IPS-20b (cell line): ENCODE measurements around the gene ZNRF2.

Source experiments
- H3K27ac ChIP-seq: one replicate; pipeline ENCODE4 v1.5.1; 2013; ENCODE audit warnings: low read length
- H3K27me3 ChIP-seq: 2 replicates; pipeline ENCODE4 v1.6.1; 2013; ENCODE audit warnings: mild to moderate bottlenecking, low read length, inconsistent platforms; ENCODE audit not compliant: insufficient read depth
- H3K36me3 ChIP-seq: 2 replicates; pipeline ENCODE4 v1.6.1; 2013; ENCODE audit warnings: low read depth, mild to moderate bottlenecking, inconsistent platforms, low read length, moderate library complexity; ENCODE audit not compliant: insufficient read depth
- H3K4me1 ChIP-seq: 2 replicates; pipeline ENCODE4 v1.6.1; 2013; ENCODE audit warnings: mild to moderate bottlenecking, control low read depth, inconsistent platforms, low read length, moderate library complexity; ENCODE audit not compliant: insufficient read depth
- H3K4me3 ChIP-seq: 2 replicates; pipeline ENCODE4 v1.5.1; 2013; ENCODE audit warnings: mild to moderate bottlenecking, low read length, inconsistent platforms
- H3K9ac ChIP-seq: 2 replicates; pipeline ENCODE4 v1.6.1; 2013; ENCODE audit warnings: low read depth, mild to moderate bottlenecking, inconsistent platforms, low read length, moderate library complexity
- H3K9me3 ChIP-seq: 2 replicates; pipeline ENCODE4 v1.6.1; 2013; ENCODE audit warnings: mild to moderate bottlenecking, low read depth, low read length, inconsistent platforms; ENCODE audit not compliant: insufficient read depth

The ZNRF2 gene

GRCh38 chr7:30312178-30312577, 27.8 kb downstream of the ZNRF2 start:
- H3K4me3 ChIP-seq: no peak overlapping the region
- no peaks in the 10 kb centered on the region for H3K36me3 ChIP-seq
- H3K4me1 ChIP-seq: peaks cover 19% of the 10 kb centered on the region; the same call in 1 of the 2 replicates
- no peak overlapping the region for H3K27ac ChIP-seq
- 0 out of 2 replicates have a peak overlapping the region, but pooled peaks have one; percentile 8 for H3K9ac ChIP-seq
- no peaks in the 10 kb centered on the region for H3K9me3 ChIP-seq
- no peaks in the 10 kb centered on the region for H3K27me3 ChIP-seq

GRCh38 chr7:30313348-30313747, 29.0 kb downstream of the ZNRF2 start:
- Histone ChIP-seq H3K27ac (no peak overlapping the region), H3K36me3 (no peaks in the 10 kb centered on the region), H3K9me3 (no peaks in the 10 kb centered on the region), H3K4me1 (peaks cover 18% of the 10 kb centered on the region; the same call in 1 of the 2 replicates), H3K27me3 (no peaks in the 10 kb centered on the region), H3K9ac (no peak overlapping the region), H3K4me3 (no peak overlapping the region)

GRCh38 chr7:30313793-30314192, 29.4 kb downstream of the ZNRF2 start:
- H3K27ac ChIP-seq: no peak overlapping the region
- no peak overlapping the region for H3K4me3 ChIP-seq

GRCh38 chr7:30315589-30315988, 31.2 kb downstream of the ZNRF2 start:
- Histone ChIP-seq H3K27me3 (no peaks in the 10 kb centered on the region), H3K4me1 (peaks cover 24% of the 10 kb centered on the region; the same call in 1 of the 2 replicates), H3K36me3 (no peaks in the 10 kb centered on the region), H3K4me3 (no peak overlapping the region), H3K9ac (no peak overlapping the region), H3K9me3 (no peaks in the 10 kb centered on the region), H3K27ac (no peak overlapping the region)

More at GRCh38 chr7:30313793-30314192, 29.4 kb downstream of the ZNRF2 start:
- Histone ChIP-seq H3K4me1 (peaks cover 16% of the 10 kb centered on the region; the same call in 1 of the 2 replicates), H3K9me3 (no peaks in the 10 kb centered on the region), H3K27me3 (no peaks in the 10 kb centered on the region), H3K36me3 (no peaks in the 10 kb centered on the region), H3K9ac (no peak overlapping the region)

- H3K9ac ChIP-seq: peak overlapping the region; percentile 26; the same call in 1 of the 2 replicates
- H3K9me3 ChIP-seq: no peaks in the 10 kb centered on the region
- H3K27ac ChIP-seq: peak overlapping the region; percentile 1
- peaks cover 40% of the 10 kb centered on the region for H3K4me1 ChIP-seq
- no peaks in the 10 kb centered on the region for H3K36me3 ChIP-seq
- no peaks in the 10 kb centered on the region for H3K27me3 ChIP-seq
- peak overlapping the region; percentile 35; the same call in 1 of the 2 replicates for H3K4me3 ChIP-seq
Measured at GRCh38 chr7:30320392-30320791, 36.0 kb downstream of the ZNRF2 start.

DNA sequence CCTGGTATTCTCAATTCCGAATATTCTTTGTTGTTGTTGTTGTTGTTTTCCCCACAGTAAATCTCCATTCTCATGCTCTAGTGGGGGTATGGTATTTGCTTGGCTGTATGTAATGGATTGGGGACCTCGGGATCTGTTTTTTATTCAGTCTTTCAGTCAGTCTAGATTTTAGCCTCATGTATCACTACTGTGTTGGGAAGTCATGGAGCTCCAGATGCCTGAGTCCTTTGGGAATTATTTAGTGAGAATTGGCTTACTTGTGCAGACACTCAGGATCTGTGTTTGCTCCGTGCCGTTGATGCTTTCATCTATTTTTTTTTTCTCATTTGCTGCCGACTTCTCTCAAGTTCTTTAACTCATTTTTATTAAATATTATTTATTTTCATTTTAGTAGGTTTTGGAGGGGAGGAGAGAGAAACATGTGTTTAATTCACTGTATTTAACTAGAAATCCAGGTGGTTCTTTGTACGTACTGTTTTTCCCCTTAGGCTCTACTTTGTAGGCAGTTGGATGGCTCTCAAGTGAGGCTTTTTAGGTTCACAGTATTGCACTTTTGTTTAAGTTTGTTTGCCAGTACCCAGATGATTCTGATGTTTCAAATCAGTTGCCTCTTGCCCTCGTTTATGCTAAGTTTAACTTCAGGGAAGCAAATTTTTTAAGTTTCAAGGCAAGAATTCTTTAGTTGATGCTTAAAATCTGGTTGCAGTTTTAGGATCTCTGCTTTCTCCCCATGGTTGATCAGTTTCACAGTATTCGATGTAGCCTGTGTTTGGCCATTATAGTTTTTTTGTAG, 36.9 kb downstream of the ZNRF2 start:
- Histone ChIP-seq H3K4me3 (peak overlapping the region; percentile 35), H3K27me3 (no peaks in the 10 kb centered on the region), H3K27ac (peak overlapping the region; percentile 22), H3K36me3 (no peaks in the 10 kb centered on the region), H3K9me3 (no peaks in the 10 kb centered on the region), H3K9ac (peak overlapping the region; percentile 26), H3K4me1 (peaks cover 42% of the 10 kb centered on the region)

DNA sequence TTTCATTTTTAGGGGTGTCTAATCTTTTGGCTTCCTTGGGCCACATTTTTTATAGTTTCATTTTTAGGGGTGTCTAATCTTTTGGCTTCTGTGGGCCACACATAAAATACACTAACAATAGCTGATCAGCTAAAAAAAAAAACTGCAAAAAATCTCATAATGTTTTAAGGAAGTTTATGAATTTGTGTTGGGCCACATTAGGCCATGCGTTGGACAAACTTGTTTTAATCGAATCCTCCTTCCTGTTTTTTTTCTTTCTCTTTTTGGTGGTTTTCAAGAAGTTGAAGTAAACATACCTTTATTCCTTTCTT, 37.4 kb downstream of the ZNRF2 start:
- peak overlapping the region; percentile 22 for H3K27ac ChIP-seq
- H3K4me3 ChIP-seq: no peak overlapping the region
- H3K9ac ChIP-seq: peak overlapping the region; percentile 17; the same call in 1 of the 2 replicates
- H3K36me3 ChIP-seq: no peaks in the 10 kb centered on the region
- peaks cover 42% of the 10 kb centered on the region for H3K4me1 ChIP-seq
- H3K9me3 ChIP-seq: no peaks in the 10 kb centered on the region
- H3K27me3 ChIP-seq: no peaks in the 10 kb centered on the region

DNA sequence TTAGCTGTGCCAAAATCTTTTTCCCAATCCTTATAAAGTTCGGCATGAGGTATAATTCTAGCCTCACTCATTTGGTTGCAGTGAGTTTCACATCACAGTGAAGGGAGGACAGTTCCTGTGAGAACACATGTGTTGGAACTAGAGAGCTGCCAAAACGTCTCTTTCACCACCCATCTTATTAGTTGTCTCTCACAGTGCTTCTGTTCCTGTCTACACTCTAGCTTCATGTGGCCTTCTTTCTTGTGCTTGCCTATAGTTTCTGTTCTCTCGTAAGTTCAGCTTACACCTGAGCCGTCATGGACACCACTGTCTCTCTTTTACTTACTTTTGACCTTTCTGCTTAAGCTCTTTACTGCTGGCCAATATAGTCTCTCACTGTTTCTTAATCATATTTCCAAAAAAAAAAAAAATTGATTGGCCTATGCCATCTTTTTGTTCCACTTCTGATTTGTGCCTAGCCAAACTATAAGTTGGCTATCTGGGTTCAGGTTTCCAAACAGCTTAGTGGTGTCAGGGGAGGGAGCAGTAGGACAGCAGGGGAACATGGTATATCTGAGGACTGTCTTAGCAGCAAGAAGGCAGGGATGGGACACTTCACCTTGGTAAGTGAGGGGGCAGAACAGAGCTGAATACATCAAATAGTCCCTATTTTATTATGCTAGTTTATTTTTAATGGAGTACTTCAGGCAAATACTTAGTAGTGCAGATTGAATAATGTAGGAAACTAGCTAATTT, 38.0 kb downstream of the ZNRF2 start:
- Histone ChIP-seq H3K4me3 (0 out of 2 replicates have a peak overlapping the region, but pooled peaks have one; percentile 3), H3K9ac (peak overlapping the region; percentile 17; the same call in 1 of the 2 replicates), H3K4me1 (peaks cover 41% of the 10 kb centered on the region), H3K36me3 (no peaks in the 10 kb centered on the region), H3K27ac (no peak overlapping the region), H3K9me3 (no peaks in the 10 kb centered on the region), H3K27me3 (no peaks in the 10 kb centered on the region)

GRCh38 chr7:30323006-30323355, 38.6 kb downstream of the ZNRF2 start:
- Histone ChIP-seq H3K9me3 (no peaks in the 10 kb centered on the region), H3K9ac (no peak overlapping the region; the same call in 1 of the 2 replicates), H3K4me1 (peaks cover 36% of the 10 kb centered on the region), H3K27me3 (no peaks in the 10 kb centered on the region), H3K27ac (no peak overlapping the region), H3K36me3 (no peaks in the 10 kb centered on the region), H3K4me3 (no peak overlapping the region)

- no peaks in the 10 kb centered on the region for H3K36me3 ChIP-seq
- H3K4me3 ChIP-seq: no peak overlapping the region
- peaks cover 7% of the 10 kb centered on the region; the same call in 1 of the 2 replicates for H3K4me1 ChIP-seq
- H3K9ac ChIP-seq: no peak overlapping the region
- no peak overlapping the region for H3K27ac ChIP-seq
- no peaks in the 10 kb centered on the region for H3K9me3 ChIP-seq
- H3K27me3 ChIP-seq: no peaks in the 10 kb centered on the region
Measured at GRCh38 chr7:30327813-30328212, 43.4 kb downstream of the ZNRF2 start.

GRCh38 chr7:30328381-30328780, 44.0 kb downstream of the ZNRF2 start:
- H3K9ac ChIP-seq: no peak overlapping the region
- no peak overlapping the region for H3K27ac ChIP-seq
- H3K9me3 ChIP-seq: no peaks in the 10 kb centered on the region
- no peaks in the 10 kb centered on the region for H3K27me3 ChIP-seq
- no peaks in the 10 kb centered on the region for H3K36me3 ChIP-seq
- H3K4me1 ChIP-seq: peaks cover 5% of the 10 kb centered on the region; the same call in 1 of the 2 replicates
- H3K4me3 ChIP-seq: no peak overlapping the region

GRCh38 chr7:30329716-30330115, 45.3 kb downstream of the ZNRF2 start:
- Histone ChIP-seq H3K36me3 (no peaks in the 10 kb centered on the region), H3K4me1 (peaks cover 5% of the 10 kb centered on the region; the same call in 1 of the 2 replicates), H3K27me3 (no peaks in the 10 kb centered on the region), H3K9ac (no peak overlapping the region), H3K9me3 (no peaks in the 10 kb centered on the region), H3K27ac (no peak overlapping the region), H3K4me3 (no peak overlapping the region)
